Measurements from ENCODE around the gene GHRH.

DNA sequence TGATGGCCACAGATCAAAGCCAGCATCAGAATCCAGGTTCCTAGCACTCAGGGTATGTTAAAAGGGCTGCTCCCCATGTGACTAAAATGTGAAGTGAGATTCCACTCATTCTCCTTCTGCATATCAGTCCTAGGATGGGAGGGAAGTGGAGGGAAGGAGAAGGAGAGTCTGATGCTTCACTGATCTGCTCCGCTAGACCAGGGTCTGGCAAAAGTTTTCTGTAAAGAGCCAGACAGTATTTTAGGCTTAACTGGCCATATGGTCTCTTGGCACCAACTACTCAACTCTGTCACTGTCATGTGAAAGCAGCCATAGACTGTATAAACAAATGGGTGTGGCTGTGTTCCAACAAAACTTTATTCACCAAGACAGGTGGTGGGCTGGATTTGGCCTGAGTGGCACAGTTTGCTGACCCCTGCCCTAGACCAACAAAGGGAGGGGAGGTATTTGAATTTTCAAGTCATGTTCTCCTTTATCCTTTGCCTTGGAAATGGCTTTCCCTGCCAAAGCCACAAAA lies 22.6 kb downstream of the GHRH start:
- no peak for TF ChIP-seq FOXA1 (IDR thresholded peaks at IDR 0.05)
- no peak for TF ChIP-seq TARDBP (IDR thresholded peaks at IDR 0.05)
- no peak for TF ChIP-seq FOXK2 (IDR thresholded peaks at IDR 0.05)
- no peak for TF ChIP-seq BHLHE40 (IDR thresholded peaks at IDR 0.05; ENCODE audit: borderline replicate concordance)

Measured in HEK293T (cell line).